Endothelial cell of umbilical vein (primary cell): Measurements from ENCODE around the gene UBQLNL. TPM values are rescaled to one million over a fixed set of nuclear protein-coding genes. Genes with fewer than 3 reads are reported as not detected.

ENCODE experiments used
- BruUV-seq: library from RNA; stranded (reverse); fragments of 400-500 nt; replicated peaks from 2 replicates; lab custom pipeline; 2021; lab: Mats Ljungman, UMichigan
- CTCF ChIA-PET: fragments of 300-600, 350-600 bp; sonication (Branson Sonifier 250); formaldehyde crosslinking; loops from one replicate; lab custom pipeline; 2021; ENCODE audit warnings: antibody characterized with exemption, inconsistent platforms; lab: Charles Lee
- POLR2A ChIA-PET: fragments of 300-600, 350-600 bp; sonication (Branson Sonifier 250); formaldehyde crosslinking; loops from one replicate; lab custom pipeline; 2021; ENCODE audit warnings: antibody characterized with exemption, inconsistent platforms; lab: Charles Lee
- DNase-seq: peaks from one replicate; pipeline ENCODE4 v3.0.0-alpha.2; 2011; ENCODE audit warnings: low read depth, low spot score
- FAIRE-seq: peaks from 2 replicates; lab custom pipeline; 2011; peaks lifted over from hg19 to GRCh38; lab: Jason Lieb, UNC
- H2AFZ ChIP-seq: 2 replicates; pipeline ENCODE4 v1.6.0; 2012; ENCODE audit warnings: low read depth, low read length, control low read depth, inconsistent platforms
- H3K27ac ChIP-seq: 2 replicates; pipeline ENCODE4 v1.5.1; 2011; ENCODE audit warnings: low read depth, mild to moderate bottlenecking, control low read depth, low read length, moderate library complexity; ENCODE audit not compliant: insufficient read depth
- H3K27me3 ChIP-seq, 2 experiments: 2 replicates each; pipeline versions ENCODE4 v1.6.0 to v1.6.1; 2011; ENCODE audit warnings: low read length in 2 of 2, mixed read lengths in 1 of 2; ENCODE audit not compliant: control insufficient read depth in 2 of 2, insufficient read depth in 2 of 2
- H3K36me3 ChIP-seq, 2 experiments: 2 replicates in 1 of 2; 3 replicates in 1 of 2; pipeline ENCODE4 v1.5.1; 2011; ENCODE audit warnings: low read length in 2 of 2, mild to moderate bottlenecking in 1 of 2, moderate library complexity in 1 of 2; ENCODE audit not compliant: control insufficient read depth in 2 of 2, insufficient read depth in 2 of 2; ENCODE audit errors: extremely low read depth in 1 of 2
- H3K4me1 ChIP-seq: 3 replicates; pipeline ENCODE4 v1.5.1; 2011; ENCODE audit warnings: mild to moderate bottlenecking, low read length; ENCODE audit not compliant: control insufficient read depth, insufficient read depth; ENCODE audit errors: extremely low read depth
- H3K4me2 ChIP-seq: 2 replicates; pipeline ENCODE4 v1.6.1; 2011; ENCODE audit warnings: low read length, control low read depth, mixed read lengths; ENCODE audit not compliant: insufficient read depth
- H3K4me3 ChIP-seq, 3 experiments: fragments of 200-600 bp in 1 of 3; sonication (generic), shearing (Covaris generic) in 1 of 3; replicated peaks in 1 of 3; 2 replicates each; pipeline ENCODE4 v1.5.1; 2011 to 2016; ENCODE audit warnings: control low read depth in 3 of 3, low read length in 3 of 3, mild to moderate bottlenecking in 2 of 3, inconsistent platforms in 1 of 3, low read depth in 1 of 3, moderate library complexity in 1 of 3; ENCODE audit not compliant: insufficient read depth in 1 of 3
- H3K79me2 ChIP-seq: 2 replicates; pipeline ENCODE4 v1.6.0; 2012; ENCODE audit warnings: low read length, inconsistent platforms; ENCODE audit not compliant: control insufficient read depth, insufficient read depth
- H3K9ac ChIP-seq: replicated peaks from 2 replicates; pipeline ENCODE3; 2011; ENCODE audit warnings: low read length, control low read depth; ENCODE audit not compliant: insufficient read depth; ENCODE audit errors: extremely low read depth
- H3K9me1 ChIP-seq: replicated peaks from 3 replicates; pipeline ENCODE4 v1.6.0; 2011; ENCODE audit warnings: mild to moderate bottlenecking, low read length; ENCODE audit not compliant: control insufficient read depth, insufficient read depth; ENCODE audit errors: extremely low read depth
- H3K9me3 ChIP-seq: replicated peaks from 2 replicates; pipeline ENCODE4 v1.5.1; 2012; ENCODE audit warnings: low read length, inconsistent platforms; ENCODE audit not compliant: control insufficient read depth, insufficient read depth
- H4K20me1 ChIP-seq: replicated peaks from 2 replicates; pipeline ENCODE3; 2011; ENCODE audit warnings: mild to moderate bottlenecking, low read length; ENCODE audit not compliant: control insufficient read depth, insufficient read depth; ENCODE audit errors: extremely low read depth
- EZH2 ChIP-seq: IDR thresholded peaks from 2 replicates; pipeline ENCODE4 v1.6.1; 2012; ENCODE audit warnings: borderline replicate concordance, low read depth, mild to moderate bottlenecking, moderate library complexity, low read length, inconsistent platforms; ENCODE audit not compliant: severe bottlenecking
- FOS ChIP-seq: IDR thresholded peaks from 2 replicates; pipeline ENCODE4 v1.6.1; 2011; ENCODE audit warnings: mild to moderate bottlenecking, low read length, moderate library complexity, borderline replicate concordance; ENCODE audit not compliant: insufficient read depth
- GATA2 ChIP-seq: IDR thresholded peaks from 2 replicates; pipeline ENCODE4 v1.7.0; 2011; ENCODE audit warnings: low read depth, mild to moderate bottlenecking, moderate library complexity, mixed read lengths, low read length; ENCODE audit not compliant: insufficient read length, insufficient read depth
- JUN ChIP-seq: IDR thresholded peaks from 2 replicates; pipeline ENCODE4 v1.6.1; 2011; ENCODE audit warnings: borderline replicate concordance, low read depth; ENCODE audit not compliant: insufficient read length, insufficient read depth
- MYC ChIP-seq: IDR thresholded peaks from one replicate; pipeline ENCODE4 v1.6.1; 2011; ENCODE audit warnings: mild to moderate bottlenecking, low read depth, low read length
- POLR2A ChIP-seq: IDR thresholded peaks from 2 replicates; pipeline ENCODE4 v1.6.1; 2012; ENCODE audit warnings: low read depth, mild to moderate bottlenecking, control low read depth, low read length
- POLR2AphosphoS5 ChIP-seq: IDR thresholded peaks from 2 replicates; pipeline ENCODE4 v1.6.1; 2012; ENCODE audit warnings: low read depth, mild to moderate bottlenecking, control low read depth, low read length, moderate library complexity; ENCODE audit not compliant: insufficient read depth
- dilution Hi-C: fragments of 300-500 bp; cut with MboI; formaldehyde crosslinking; loops from one replicate; pipeline ENCODE4 v1.15.0; 2019; ENCODE audit warnings: low sequenced_read_pairs; ENCODE audit not compliant: extremely low pct_ligation_motif_present
- intact Hi-C: fragments of 100-400 bp; cut with micrococcal nuclease; formaldehyde crosslinking; loops from one replicate; pipeline ENCODE4 v1.10.0; 2022
- polyA plus RNA-seq, 4 experiments: library from polyadenylated mRNA; depleted of rRNA in 3 of 4; stranded (reverse) in 3 of 4; unstranded in 1 of 4; fragments of >200 nt; gene quantifications; 2 replicates each; pipeline versions ENCODE4 v1.2.1 to v1.2.3, GENCODE V29; 2011 to 2012; ENCODE audit warnings: missing spikeins in 1 of 4
- total RNA-seq: library from RNA; stranded (reverse); gene quantifications from 2 replicates; pipeline ENCODE4 v1.2.3, GENCODE V29; 2021
- TF ChIP-seq, protein P1 (sequence below), 2 donors: IDR thresholded peaks; 1 replicate in 1 of 2; 2 replicates in 1 of 2; pipeline ENCODE4 v1.5.1; 2011; ENCODE audit warnings: low read length in 2 of 2, mild to moderate bottlenecking in 2 of 2, moderate library complexity in 2 of 2, control low read depth in 1 of 2, inconsistent platforms in 1 of 2, low read depth in 1 of 2; ENCODE audit not compliant: insufficient read depth in 1 of 2; ENCODE audit errors: extremely low read depth in 1 of 2
- TF ChIP-seq, protein P2 (sequence below): IDR thresholded peaks from 2 replicates; pipeline ENCODE4 v1.6.1; 2011; ENCODE audit not compliant: insufficient read depth, insufficient read length

The UBQLNL gene
- total and polyA plus RNA-seq, 2 donors (not counting 3 experiments of a cell fraction or from before 2014, with no cell fraction given): 0.33 to 0.48 TPM

DNA sequence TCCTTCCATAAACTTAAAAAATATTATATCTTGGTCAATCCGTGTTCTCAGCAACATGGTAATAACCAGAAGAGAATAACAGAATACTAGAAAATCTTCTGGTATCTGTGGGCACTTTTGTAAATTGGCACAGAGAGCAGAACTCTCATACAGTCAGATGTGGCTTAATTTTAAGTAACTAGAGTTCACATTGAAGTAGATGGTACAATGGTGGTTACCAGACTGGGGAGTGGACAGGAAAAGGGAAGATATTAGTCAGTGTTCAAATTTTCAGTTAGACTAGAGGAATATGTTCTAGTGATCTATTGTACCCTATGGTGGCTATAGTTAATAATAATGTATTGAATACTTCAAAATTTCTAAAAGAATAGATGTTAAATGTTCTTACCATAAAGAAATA, 24.9 kb upstream of the UBQLNL start:
- Histone ChIP-seq H2AFZ (no peak overlapping the region), H3K27ac (no peak overlapping the region), H3K4me2 (no peak overlapping the region), H3K4me3 (no peak overlapping the region), H3K36me3 (no peaks in the 10 kb centered on the region), H3K9ac (no peak overlapping the region), H3K79me2 (no peaks in the 10 kb centered on the region), H3K9me1 (no peaks in the 10 kb centered on the region), H4K20me1 (no peaks in the 10 kb centered on the region), H3K27me3 (no peaks in the 10 kb centered on the region), H3K9me3 (no peaks in the 10 kb centered on the region), H3K4me1 (no peaks in the 10 kb centered on the region)
- CTCF ChIA-PET: no interaction called here
- dilution Hi-C loops: no loop called here
- DNase-seq (no peak), FAIRE-seq (no peak)
- POLR2A ChIA-PET: no interaction called here
- intact Hi-C loops: no loop called here
- BruUV-seq: no TSS peak
- TF ChIP-seq POLR2A (no peak), FOS (no peak), POLR2AphosphoS5 (no peak), MYC (no peak), GATA2 (no peak), EZH2 (no peak), JUN (no peak)
- TF ChIP-seq, protein P1, sequence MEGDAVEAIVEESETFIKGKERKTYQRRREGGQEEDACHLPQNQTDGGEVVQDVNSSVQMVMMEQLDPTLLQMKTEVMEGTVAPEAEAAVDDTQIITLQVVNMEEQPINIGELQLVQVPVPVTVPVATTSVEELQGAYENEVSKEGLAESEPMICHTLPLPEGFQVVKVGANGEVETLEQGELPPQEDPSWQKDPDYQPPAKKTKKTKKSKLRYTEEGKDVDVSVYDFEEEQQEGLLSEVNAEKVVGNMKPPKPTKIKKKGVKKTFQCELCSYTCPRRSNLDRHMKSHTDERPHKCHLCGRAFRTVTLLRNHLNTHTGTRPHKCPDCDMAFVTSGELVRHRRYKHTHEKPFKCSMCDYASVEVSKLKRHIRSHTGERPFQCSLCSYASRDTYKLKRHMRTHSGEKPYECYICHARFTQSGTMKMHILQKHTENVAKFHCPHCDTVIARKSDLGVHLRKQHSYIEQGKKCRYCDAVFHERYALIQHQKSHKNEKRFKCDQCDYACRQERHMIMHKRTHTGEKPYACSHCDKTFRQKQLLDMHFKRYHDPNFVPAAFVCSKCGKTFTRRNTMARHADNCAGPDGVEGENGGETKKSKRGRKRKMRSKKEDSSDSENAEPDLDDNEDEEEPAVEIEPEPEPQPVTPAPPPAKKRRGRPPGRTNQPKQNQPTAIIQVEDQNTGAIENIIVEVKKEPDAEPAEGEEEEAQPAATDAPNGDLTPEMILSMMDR (IDR thresholded peaks at IDR 0.05; ENCODE audit: extremely low read depth in 1 of 2, insufficient read depth in 1 of 2, low read depth in 1 of 2, low read length in 2 of 2): no peak
- TF ChIP-seq, protein P2, sequence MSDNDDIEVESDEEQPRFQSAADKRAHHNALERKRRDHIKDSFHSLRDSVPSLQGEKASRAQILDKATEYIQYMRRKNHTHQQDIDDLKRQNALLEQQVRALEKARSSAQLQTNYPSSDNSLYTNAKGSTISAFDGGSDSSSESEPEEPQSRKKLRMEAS: no peak
